ENCODE data around the gene PARP1. TPM values are rescaled to one million over a fixed set of nuclear protein-coding genes. Genes with fewer than 3 reads are reported as not detected.
"Not testable (repeated sequence)": the region's sequence is repeated elsewhere in the genome, so short reads cannot be mapped to it uniquely, and the experiment has no call there.

The PARP1 gene
- total RNA-seq, 1 donor from 2014 or later, result 313 TPM

- TF ChIP-seq CTCF (conservative IDR thresholded peaks at IDR 0.05), result no peak
- H3K4me3 Mint-ChIP-seq, result no peak overlapping the region
- H3K9me3 Mint-ChIP-seq, result no peaks in the 10 kb centered on the region
- no peaks in the 10 kb centered on the region for H3K36me3 Mint-ChIP-seq (ENCODE audit: low read depth)
- no peak overlapping the region for H3K27ac Mint-ChIP-seq (ENCODE audit: unreplicated experiment)
- DNase-seq (ENCODE audit: low read depth, low spot score), result no peak
- peaks cover 12% of the 10 kb centered on the region for H3K4me1 Mint-ChIP-seq
- no peaks in the 10 kb centered on the region for H3K27me3 Mint-ChIP-seq (ENCODE audit: low read depth)
These were observed 22.2 kb upstream of the PARP1 start for GRCh38 chr1:226429858-226430715.

GRCh38 chr1:226428791-226429461 lies 21.0 kb upstream of the PARP1 start:
- TF ChIP-seq CTCF (conservative IDR thresholded peaks at IDR 0.05), result no peak
- no peak for DNase-seq (ENCODE audit: low read depth, low spot score)
- H3K27ac Mint-ChIP-seq (ENCODE audit: unreplicated experiment), result no peak overlapping the region
- H3K4me1 Mint-ChIP-seq, result peaks cover 12% of the 10 kb centered on the region
- H3K4me3 Mint-ChIP-seq, result no peak overlapping the region
- H3K9me3 Mint-ChIP-seq, result no peaks in the 10 kb centered on the region
- H3K36me3 Mint-ChIP-seq (ENCODE audit: low read depth), result no peaks in the 10 kb centered on the region
- H3K27me3 Mint-ChIP-seq (ENCODE audit: low read depth), result no peaks in the 10 kb centered on the region

DNA sequence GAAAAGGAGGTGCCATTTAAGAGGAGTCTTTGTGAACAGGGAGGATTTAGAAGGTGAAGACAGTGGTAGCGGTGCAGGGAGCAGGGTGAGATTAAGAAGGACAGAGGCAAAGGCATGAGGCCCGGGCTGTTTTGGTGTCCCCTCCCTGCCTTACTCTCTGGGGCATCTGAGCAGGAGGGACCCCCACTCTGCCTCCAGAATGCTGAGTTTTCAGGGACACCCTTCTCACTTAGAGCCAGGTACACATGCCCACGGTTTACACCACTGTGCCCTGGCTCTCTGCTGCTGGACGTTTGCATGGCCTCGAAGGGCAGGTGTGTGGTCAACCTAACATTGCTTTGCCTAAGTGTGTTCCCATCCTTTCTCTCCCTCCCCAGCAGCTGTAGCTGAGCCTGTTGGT lies 20.5 kb upstream of the PARP1 start:
- TF ChIP-seq CTCF (conservative IDR thresholded peaks at IDR 0.05), result no peak
- H3K4me1 Mint-ChIP-seq, result peaks cover 12% of the 10 kb centered on the region
- H3K36me3 Mint-ChIP-seq (ENCODE audit: low read depth), result no peaks in the 10 kb centered on the region
- H3K27ac Mint-ChIP-seq (ENCODE audit: unreplicated experiment), result no peak overlapping the region
- no peak overlapping the region for H3K4me3 Mint-ChIP-seq
- no peaks in the 10 kb centered on the region for H3K9me3 Mint-ChIP-seq
- DNase-seq (ENCODE audit: low read depth, low spot score), result no peak
- H3K27me3 Mint-ChIP-seq (ENCODE audit: low read depth), result no peaks in the 10 kb centered on the region

DNA sequence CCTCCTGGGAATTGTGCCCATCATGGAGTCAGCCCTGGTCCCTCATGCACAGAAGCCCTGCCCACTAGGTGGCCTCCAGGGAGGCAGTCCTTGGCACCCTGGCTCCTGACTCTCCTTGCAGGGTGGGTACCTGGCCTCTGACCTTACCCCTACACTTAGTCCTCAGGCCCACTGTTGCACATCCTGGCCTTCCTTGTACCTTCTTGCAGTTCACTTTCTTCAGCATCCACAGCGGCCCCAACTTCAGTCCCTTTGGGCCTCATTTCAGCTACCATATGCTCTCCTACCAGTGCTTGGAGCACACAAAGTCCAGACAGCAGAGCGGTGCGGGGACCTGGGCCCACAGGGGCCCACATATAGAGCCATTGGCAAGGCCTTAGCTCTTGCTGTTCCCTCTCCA lies 19.2 kb upstream of the PARP1 start:
- H3K4me1 Mint-ChIP-seq, result peaks cover 12% of the 10 kb centered on the region
- no peak overlapping the region for H3K4me3 Mint-ChIP-seq
- no peak for DNase-seq (ENCODE audit: low read depth, low spot score)
- no peaks in the 10 kb centered on the region for H3K9me3 Mint-ChIP-seq
- H3K27ac Mint-ChIP-seq (ENCODE audit: unreplicated experiment), result no peak overlapping the region
- TF ChIP-seq CTCF (conservative IDR thresholded peaks at IDR 0.05), result no peak
- H3K36me3 Mint-ChIP-seq (ENCODE audit: low read depth), result no peaks in the 10 kb centered on the region
- H3K27me3 Mint-ChIP-seq (ENCODE audit: low read depth), result no peaks in the 10 kb centered on the region

DNA sequence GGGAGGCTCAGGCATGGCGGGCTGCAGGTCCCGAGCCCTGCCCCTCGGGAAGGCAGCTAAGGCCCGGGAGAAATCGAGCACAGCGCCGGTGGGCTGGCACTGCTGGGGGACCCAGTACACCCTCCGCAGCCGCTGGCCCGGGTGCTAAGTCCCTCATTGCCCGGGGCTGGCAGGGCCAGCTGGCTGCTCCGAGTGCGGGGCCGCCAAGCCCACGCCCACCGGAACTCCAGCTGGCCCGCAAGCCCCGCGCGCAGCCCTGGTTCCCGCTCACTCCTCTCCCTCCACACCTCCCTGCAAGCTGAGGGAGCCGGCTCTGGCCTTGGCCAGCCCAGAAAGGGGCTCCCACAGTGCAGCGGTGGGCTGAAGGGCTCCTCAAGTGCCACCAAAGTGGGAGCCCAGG lies 18.5 kb upstream of the PARP1 start:
- DNase-seq (ENCODE audit: low read depth, low spot score); H3K36me3 Mint-ChIP-seq (ENCODE audit: low read depth); H3K27me3 Mint-ChIP-seq (ENCODE audit: low read depth); H3K27ac Mint-ChIP-seq (ENCODE audit: unreplicated experiment); H3K9me3 Mint-ChIP-seq; H3K4me3 Mint-ChIP-seq: not testable (repeated sequence)
- H3K4me1 Mint-ChIP-seq, result peaks cover 12% of the 10 kb centered on the region

All from neural crest cell (in vitro differentiated cells).